Natural killer cell (primary cell): ENCODE data around the gene GNAZ. TPM values are rescaled to one million over a fixed set of nuclear protein-coding genes. Genes with fewer than 3 reads are reported as not detected.
"Not testable (repeated sequence)": the region's sequence is repeated elsewhere in the genome, so short reads cannot be mapped to it uniquely, and the experiment has no call there.

Experiments
- ATAC-seq, 3 donors: fragments of 150-1000 bp in 2 of 3; fragments of 200-7000 bp in 1 of 3; cut with Tn5 transposase; 1 replicate in 1 of 3; 2 replicates in 2 of 3; pipeline ENCODE4 v1.10.0; 2021; ENCODE audit warnings: mild to moderate bottlenecking in 2 of 3, moderate library complexity in 2 of 3
- DNase-seq, 2 donors: peaks; one replicate each; pipeline versions ENCODE4 v3.0.0 to v3.0.0-alpha.2; 2013 to 2021; ENCODE audit warnings: mixed read lengths in 1 of 2
- H3K27ac ChIP-seq: one replicate; pipeline ENCODE4 v1.5.1; 2013; ENCODE audit warnings: mild to moderate bottlenecking, low read length
- H3K27me3 ChIP-seq: one replicate; pipeline ENCODE4 v1.6.1; 2013; ENCODE audit warnings: low read length; ENCODE audit not compliant: control insufficient read depth, insufficient read depth
- H3K36me3 ChIP-seq: one replicate; pipeline ENCODE4 v1.6.1; 2013; ENCODE audit warnings: low read length; ENCODE audit not compliant: control insufficient read depth, insufficient read depth
- H3K4me1 ChIP-seq: one replicate; pipeline ENCODE4 v1.6.1; 2013; ENCODE audit warnings: low read length; ENCODE audit not compliant: control insufficient read depth, insufficient read depth
- H3K4me3 ChIP-seq: one replicate; pipeline ENCODE4 v1.5.1; 2013; ENCODE audit warnings: low read length
- H3K9me3 ChIP-seq: one replicate; pipeline ENCODE4 v1.6.1; 2013; ENCODE audit warnings: low read length; ENCODE audit not compliant: control insufficient read depth, insufficient read depth
- H3K27ac Mint-ChIP-seq, 2 donors: one replicate each; pipeline ENCODE4 v1.8.0; 2022; ENCODE audit warnings: mild to moderate bottlenecking in 2 of 2, mixed read lengths in 2 of 2, moderate library complexity in 1 of 2
- H3K27me3 Mint-ChIP-seq, 2 donors: one replicate each; pipeline ENCODE4 v1.8.0; 2022; ENCODE audit warnings: low read depth in 2 of 2, mixed read lengths in 2 of 2
- H3K36me3 Mint-ChIP-seq: one replicate; pipeline ENCODE4 v1.8.0; 2022; ENCODE audit warnings: mixed read lengths
- H3K4me1 Mint-ChIP-seq, 2 donors: one replicate each; pipeline ENCODE4 v1.8.0; 2022; ENCODE audit warnings: mixed read lengths in 2 of 2
- H3K4me3 Mint-ChIP-seq: one replicate; pipeline ENCODE4 v1.8.0; 2022; ENCODE audit warnings: mild to moderate bottlenecking, moderate library complexity, mixed read lengths
- H3K9me3 Mint-ChIP-seq, 2 donors: one replicate each; pipeline ENCODE4 v1.8.0; 2022; ENCODE audit warnings: mixed read lengths in 2 of 2
- CTCF ChIP-seq: fragments of 200-600 bp; IDR thresholded peaks from one replicate; pipeline ENCODE4 v1.8.0; 2022; ENCODE audit warnings: antibody characterized with exemption
- WGBS: methylation state at CpG from one replicate; pipeline ENCODE4 v1.1.7; 2013; ENCODE audit warnings: missing lambda C conversion rate; ENCODE audit not compliant: insufficient coverage; 5-methylcytosine and 5-hydroxymethylcytosine counted together
- intact Hi-C: fragments of 100-400 bp; cut with micrococcal nuclease; formaldehyde crosslinking; loops from one replicate; pipeline ENCODE4 v1.14.2; 2022
- total RNA-seq, 4 donors: library from RNA; stranded (reverse); fragments of 120-200 nt in 1 of 4; gene quantifications; one replicate each; pipeline versions ENCODE4 v1.2.3 to v1.2.4, GENCODE V29; 2013 to 2022

Gene GNAZ
- total RNA-seq, 3 donors from 2014 or later (not counting 1 experiment from before 2014, with no cell fraction given) = 4.5 to 7.5 (median 5.6) TPM

- Mint-ChIP-seq H3K27ac (no peak overlapping the region), H3K4me3 (no peak overlapping the region), H3K27me3 (no peaks in the 10 kb centered on the region), H3K36me3 (no peaks in the 10 kb centered on the region), H3K9me3 (no peaks in the 10 kb centered on the region), H3K4me1 (no peaks in the 10 kb centered on the region)
- Histone ChIP-seq H3K27ac (no peak overlapping the region), H3K4me3 (no peak overlapping the region), H3K9me3 (no peaks in the 10 kb centered on the region), H3K4me1 (no peaks in the 10 kb centered on the region), H3K27me3 (no peaks in the 10 kb centered on the region), H3K36me3 (no peaks in the 10 kb centered on the region)
- DNase-seq = no peak
- intact Hi-C loops = no loop called here
- ATAC-seq = no peak
- no peak for TF ChIP-seq CTCF
- WGBS = 95% methylated on average over 10 of the region's 10 CpGs
Measured at GRCh38 chr22:23026777-23027176, 43.5 kb upstream of the GNAZ start.

GRCh38 chr22:23027849-23028248, 42.5 kb upstream of the GNAZ start:
- H3K9me3 Mint-ChIP-seq, ATAC-seq, H3K4me1 Mint-ChIP-seq, H3K36me3 ChIP-seq, H3K36me3 Mint-ChIP-seq, H3K27ac Mint-ChIP-seq, H3K9me3 ChIP-seq, intact Hi-C loops, DNase-seq, H3K27ac ChIP-seq, H3K4me3 ChIP-seq, H3K27me3 ChIP-seq, H3K4me3 Mint-ChIP-seq, H3K4me1 ChIP-seq, H3K27me3 Mint-ChIP-seq: not testable (repeated sequence)

GRCh38 chr22:23029521-23030228, 40.6 kb upstream of the GNAZ start:
- Histone ChIP-seq H3K4me3 (no peak overlapping the region), H3K4me1 (no peaks in the 10 kb centered on the region), H3K27ac (no peak overlapping the region), H3K27me3 (no peaks in the 10 kb centered on the region), H3K9me3 (no peaks in the 10 kb centered on the region), H3K36me3 (no peaks in the 10 kb centered on the region)
- DNase-seq (no peak), ATAC-seq (no peak)
- intact Hi-C loops = no loop called here
- H3K27me3 Mint-ChIP-seq = peaks cover 0 to 8% of the 10 kb centered on the region in 2 donors
- no peak overlapping the region for H3K27ac Mint-ChIP-seq
- no peaks in the 10 kb centered on the region for H3K4me1 Mint-ChIP-seq
- H3K9me3 Mint-ChIP-seq = no peaks in the 10 kb centered on the region
- no peaks in the 10 kb centered on the region for H3K36me3 Mint-ChIP-seq
- H3K4me3 Mint-ChIP-seq = no peak overlapping the region
- 87% methylated on average over 8 of the region's 9 CpGs for WGBS
- no peak for TF ChIP-seq CTCF

- H3K36me3 ChIP-seq = no peaks in the 10 kb centered on the region
- no peaks in the 10 kb centered on the region for H3K4me1 Mint-ChIP-seq
- H3K36me3 Mint-ChIP-seq = no peaks in the 10 kb centered on the region
- WGBS = 69% methylated on average over 4 of the region's 4 CpGs
- intact Hi-C loops = no loop called here
- ATAC-seq = no peak
- DNase-seq = no peak
- H3K27ac ChIP-seq = no peak overlapping the region
- H3K4me1 ChIP-seq = peaks cover 8% of the 10 kb centered on the region
- H3K9me3 ChIP-seq = no peaks in the 10 kb centered on the region
- H3K4me3 ChIP-seq = no peak overlapping the region
- no peak overlapping the region for H3K27ac Mint-ChIP-seq
- peaks cover 0 to 8% of the 10 kb centered on the region in 2 donors for H3K27me3 Mint-ChIP-seq
- no peak for TF ChIP-seq CTCF
- H3K4me3 Mint-ChIP-seq = no peak overlapping the region
- H3K9me3 Mint-ChIP-seq = no peaks in the 10 kb centered on the region
- H3K27me3 ChIP-seq = no peaks in the 10 kb centered on the region
Measured at GRCh38 chr22:23031381-23031780, 38.9 kb upstream of the GNAZ start.
